ENCODE measurements around the gene FGD5. TPM values are rescaled to one million over a fixed set of nuclear protein-coding genes. Genes with fewer than 3 reads are reported as not detected.

The FGD5 gene
- total and polyA plus RNA-seq, 2 donors (not counting 1 experiment from before 2014, with no cell fraction given): not detected

- peaks cover 23% of the 10 kb centered on the region for H3K27me3 Mint-ChIP-seq
- ChIA-PET CTCF (no interaction called here), POLR2A (no interaction called here)
- intact Hi-C loops (cut with micrococcal nuclease): no loop called here
- peaks cover 0 to 4% (median 0%) of the 10 kb centered on the region in 3 donors for H3K9me3 ChIP-seq (ENCODE audit: control extremely low read depth in 1 of 3, control insufficient read depth in 2 of 3, insufficient read depth in 1 of 3, low read length in 2 of 3)
- H3K9ac ChIP-seq (ENCODE audit: low read length): no peak overlapping the region
- 78% methylated on average over 9 of the region's 9 CpGs for WGBS (ENCODE audit: insufficient coverage)
- H3K36me3 ChIP-seq (replicated peaks in 1 of 2; ENCODE audit: control extremely low read depth in 1 of 2, control insufficient read depth in 1 of 2, extremely low read depth in 1 of 2, insufficient read depth in 2 of 2, low read length in 1 of 2): no peaks in the 10 kb centered on the region
- no peak overlapping the region for H3K4me2 ChIP-seq (replicated peaks; ENCODE audit: low read depth, low read length, poor library complexity, severe bottlenecking)
- no peak overlapping the region for H2AFZ ChIP-seq (ENCODE audit: insufficient read depth, low read depth, low read length, poor library complexity, severe bottlenecking)
- no peak overlapping the region for H3K4me3 ChIP-seq (ENCODE audit: control extremely low read depth in 1 of 5, extremely low read depth in 1 of 5, insufficient read depth in 1 of 5, low read depth in 2 of 5, low read length in 4 of 5)
- H3K4me3 Mint-ChIP-seq: no peak overlapping the region
- H4K20me1 ChIP-seq (ENCODE audit: control insufficient read depth, insufficient read depth, low read length, poor library complexity, severe bottlenecking): no peaks in the 10 kb centered on the region
- H3K79me2 ChIP-seq (ENCODE audit: control insufficient read depth, insufficient read depth, low read length): no peaks in the 10 kb centered on the region
- H3K9me3 Mint-ChIP-seq (ENCODE audit: insufficient read depth): no peaks in the 10 kb centered on the region
- H3K27ac ChIP-seq (ENCODE audit: low read length in 2 of 2): no peak overlapping the region
- TF ChIP-seq EZH2 (IDR thresholded peaks at IDR 0.05; ENCODE audit: borderline replicate concordance, insufficient read depth, low read depth, low read length, poor library complexity, severe bottlenecking): no peak
- no peak for TF ChIP-seq CTCF (IDR thresholded peaks at IDR 0.05)
- no peaks in the 10 kb centered on the region for H3K4me1 Mint-ChIP-seq
- DNase-seq: no peak
- H3K27ac Mint-ChIP-seq: no peak overlapping the region
- no peak for ATAC-seq (ENCODE audit: low read depth)
- H3K4me1 ChIP-seq (ENCODE audit: control insufficient read depth in 2 of 2, insufficient read depth in 2 of 2, low read length in 2 of 2): no peaks in the 10 kb centered on the region
- peaks cover 0 to 10% (median 3%) of the 10 kb centered on the region in 4 experiments for H3K27me3 ChIP-seq (replicated peaks in 1 of 4; ENCODE audit: control extremely low read depth in 1 of 4, control insufficient read depth in 3 of 4, insufficient read depth in 4 of 4, low read length in 3 of 4)
Measured at GRCh38 chr3:14792691-14793121, 26.1 kb upstream of the FGD5 start.

GRCh38 chr3:14793126-14793857 is 25.5 kb upstream of the FGD5 start:
- Histone ChIP-seq H3K4me3 (ENCODE audit: control extremely low read depth in 1 of 5, extremely low read depth in 1 of 5, insufficient read depth in 1 of 5, low read depth in 2 of 5, low read length in 4 of 5) (no peak overlapping the region), H4K20me1 (ENCODE audit: control insufficient read depth, insufficient read depth, low read length, poor library complexity, severe bottlenecking) (no peaks in the 10 kb centered on the region), H3K9me3 (ENCODE audit: control extremely low read depth in 1 of 3, control insufficient read depth in 2 of 3, insufficient read depth in 1 of 3, low read length in 2 of 3) (peaks cover 0 to 4% (median 0%) of the 10 kb centered on the region in 3 donors), H3K27me3 (replicated peaks in 1 of 4; ENCODE audit: control extremely low read depth in 1 of 4, control insufficient read depth in 3 of 4, insufficient read depth in 4 of 4, low read length in 3 of 4) (peaks cover 0 to 13% (median 3%) of the 10 kb centered on the region in 4 experiments), H3K79me2 (ENCODE audit: control insufficient read depth, insufficient read depth, low read length) (no peaks in the 10 kb centered on the region), H3K9ac (ENCODE audit: low read length) (no peak overlapping the region), H2AFZ (ENCODE audit: insufficient read depth, low read depth, low read length, poor library complexity, severe bottlenecking) (no peak overlapping the region), H3K36me3 (replicated peaks in 1 of 2; ENCODE audit: control extremely low read depth in 1 of 2, control insufficient read depth in 1 of 2, extremely low read depth in 1 of 2, insufficient read depth in 2 of 2, low read length in 1 of 2) (no peaks in the 10 kb centered on the region), H3K4me2 (replicated peaks; ENCODE audit: low read depth, low read length, poor library complexity, severe bottlenecking) (no peak overlapping the region), H3K27ac (ENCODE audit: low read length in 2 of 2) (no peak overlapping the region), H3K4me1 (ENCODE audit: control insufficient read depth in 2 of 2, insufficient read depth in 2 of 2, low read length in 2 of 2) (no peaks in the 10 kb centered on the region)
- Mint-ChIP-seq H3K27ac (no peak overlapping the region), H3K4me3 (no peak overlapping the region), H3K9me3 (ENCODE audit: insufficient read depth) (no peaks in the 10 kb centered on the region), H3K27me3 (peaks cover 22% of the 10 kb centered on the region), H3K4me1 (no peaks in the 10 kb centered on the region)
- no peak for TF ChIP-seq EZH2 (IDR thresholded peaks at IDR 0.05; ENCODE audit: borderline replicate concordance, insufficient read depth, low read depth, low read length, poor library complexity, severe bottlenecking)
- no peak for TF ChIP-seq CTCF (IDR thresholded peaks at IDR 0.05)
- ChIA-PET CTCF (no interaction called here), POLR2A (no interaction called here)
- no peak for ATAC-seq (ENCODE audit: low read depth)
- DNase-seq: no peak
- 81% methylated on average over 14 of the region's 15 CpGs for WGBS (ENCODE audit: insufficient coverage)
- intact Hi-C loops (cut with micrococcal nuclease): no loop called here
